22Rv1 (cell line): ENCODE measurements around the gene PLCXD3.

Experiments
- ZFX ChIP-seq: fragments of 450-650 bp; IDR thresholded peaks from 2 replicates; pipeline ENCODE4 v1.6.1; 2017; ENCODE audit warnings: antibody characterized with exemption, borderline replicate concordance
- TF ChIP-seq, protein P1 (sequence below): fragments of 450-650 bp; IDR thresholded peaks from 2 replicates; pipeline ENCODE4 v1.5.1; 2017; ENCODE audit warnings: mild to moderate bottlenecking

DNA sequence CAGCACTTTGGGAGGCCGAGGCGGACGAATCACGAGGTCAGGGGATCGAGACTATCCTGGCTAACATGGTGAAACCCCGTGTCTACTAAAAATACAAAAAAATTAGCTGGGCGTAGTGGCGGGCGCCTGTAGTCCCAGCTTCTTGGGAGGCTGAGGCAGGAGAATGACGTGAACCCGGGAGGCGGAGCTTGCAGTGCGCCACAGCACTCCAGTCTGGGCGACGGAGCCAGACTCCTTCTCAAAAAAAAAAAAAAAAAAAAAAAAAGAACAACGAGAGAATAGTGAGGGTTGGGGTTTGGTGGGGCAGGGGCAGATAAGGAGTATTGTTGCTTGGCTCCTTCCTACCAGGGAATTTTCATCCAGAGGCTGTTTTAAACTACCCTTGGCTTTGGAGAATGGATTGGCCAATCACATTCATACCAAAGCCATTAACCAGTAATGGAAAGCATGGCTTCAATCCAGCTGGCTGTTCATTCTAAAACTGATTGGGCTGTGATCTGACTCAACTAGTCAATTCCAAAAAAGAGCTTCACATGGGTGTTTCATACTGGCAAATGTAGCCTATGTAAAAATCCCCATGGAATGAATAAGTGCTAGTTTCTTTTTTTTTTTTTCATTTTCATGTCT lies 64.4 kb downstream of the PLCXD3 start:
- TF ChIP-seq, protein P1, sequence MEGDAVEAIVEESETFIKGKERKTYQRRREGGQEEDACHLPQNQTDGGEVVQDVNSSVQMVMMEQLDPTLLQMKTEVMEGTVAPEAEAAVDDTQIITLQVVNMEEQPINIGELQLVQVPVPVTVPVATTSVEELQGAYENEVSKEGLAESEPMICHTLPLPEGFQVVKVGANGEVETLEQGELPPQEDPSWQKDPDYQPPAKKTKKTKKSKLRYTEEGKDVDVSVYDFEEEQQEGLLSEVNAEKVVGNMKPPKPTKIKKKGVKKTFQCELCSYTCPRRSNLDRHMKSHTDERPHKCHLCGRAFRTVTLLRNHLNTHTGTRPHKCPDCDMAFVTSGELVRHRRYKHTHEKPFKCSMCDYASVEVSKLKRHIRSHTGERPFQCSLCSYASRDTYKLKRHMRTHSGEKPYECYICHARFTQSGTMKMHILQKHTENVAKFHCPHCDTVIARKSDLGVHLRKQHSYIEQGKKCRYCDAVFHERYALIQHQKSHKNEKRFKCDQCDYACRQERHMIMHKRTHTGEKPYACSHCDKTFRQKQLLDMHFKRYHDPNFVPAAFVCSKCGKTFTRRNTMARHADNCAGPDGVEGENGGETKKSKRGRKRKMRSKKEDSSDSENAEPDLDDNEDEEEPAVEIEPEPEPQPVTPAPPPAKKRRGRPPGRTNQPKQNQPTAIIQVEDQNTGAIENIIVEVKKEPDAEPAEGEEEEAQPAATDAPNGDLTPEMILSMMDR, result no peak
- no peak for TF ChIP-seq ZFX
